Parietal lobe (tissue), 2 donors: ENCODE data around the gene CKAP4. TPM values are rescaled to one million over a fixed set of nuclear protein-coding genes. Genes with fewer than 3 reads are reported as not detected.

ENCODE experiments used
- small RNA-seq: library from RNA; depleted of rRNA; stranded (forward); fragments of <200 nt; gene quantifications from one replicate; pipeline ENCODE3, GENCODE V24; 2014; ENCODE audit warnings: low replicate concordance
- total RNA-seq: library from RNA; depleted of rRNA; stranded (reverse); fragments of >200 nt; gene quantifications from one replicate; pipeline ENCODE4 v1.2.3, GENCODE V29; 2014

The CKAP4 gene, protein sequence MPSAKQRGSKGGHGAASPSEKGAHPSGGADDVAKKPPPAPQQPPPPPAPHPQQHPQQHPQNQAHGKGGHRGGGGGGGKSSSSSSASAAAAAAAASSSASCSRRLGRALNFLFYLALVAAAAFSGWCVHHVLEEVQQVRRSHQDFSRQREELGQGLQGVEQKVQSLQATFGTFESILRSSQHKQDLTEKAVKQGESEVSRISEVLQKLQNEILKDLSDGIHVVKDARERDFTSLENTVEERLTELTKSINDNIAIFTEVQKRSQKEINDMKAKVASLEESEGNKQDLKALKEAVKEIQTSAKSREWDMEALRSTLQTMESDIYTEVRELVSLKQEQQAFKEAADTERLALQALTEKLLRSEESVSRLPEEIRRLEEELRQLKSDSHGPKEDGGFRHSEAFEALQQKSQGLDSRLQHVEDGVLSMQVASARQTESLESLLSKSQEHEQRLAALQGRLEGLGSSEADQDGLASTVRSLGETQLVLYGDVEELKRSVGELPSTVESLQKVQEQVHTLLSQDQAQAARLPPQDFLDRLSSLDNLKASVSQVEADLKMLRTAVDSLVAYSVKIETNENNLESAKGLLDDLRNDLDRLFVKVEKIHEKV
- 19.7 TPM for total RNA-seq

DNA sequence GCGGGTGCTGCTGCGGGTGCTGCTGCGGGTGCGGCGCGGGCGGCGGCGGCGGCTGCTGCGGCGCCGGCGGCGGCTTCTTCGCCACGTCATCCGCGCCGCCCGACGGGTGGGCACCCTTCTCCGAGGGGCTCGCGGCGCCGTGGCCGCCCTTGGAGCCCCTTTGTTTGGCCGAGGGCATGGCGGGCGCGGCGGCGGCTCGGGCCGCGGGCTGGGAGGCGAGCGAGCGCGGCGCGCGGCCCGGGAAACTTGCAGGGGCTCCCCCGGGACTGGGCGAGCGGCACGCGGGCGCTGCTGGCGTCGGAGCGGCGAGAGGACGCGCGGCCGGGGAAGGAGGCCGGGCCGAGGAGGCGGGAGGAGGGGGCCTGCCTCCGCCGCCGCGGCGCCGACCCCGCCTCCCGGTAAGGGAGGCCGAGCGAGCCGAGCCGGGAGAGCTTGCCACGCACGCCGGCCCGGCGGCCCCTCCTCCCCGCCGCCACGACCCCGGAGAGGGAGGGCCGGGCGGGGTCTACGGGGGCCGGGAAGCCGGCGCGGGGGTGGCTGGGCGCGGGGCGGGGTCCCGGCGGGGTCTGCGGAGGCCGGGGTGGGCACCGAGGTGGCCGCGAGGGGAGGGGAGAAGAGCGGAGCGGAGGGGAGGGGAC lies at the start of gene CKAP4:
CKAP4 (minus strand) TSS at position 347 of the 638 bp plus-strand sequence; CDS start at position 178, 169 bp downstream.

Small RNA genes within 50 kb of the gene (small RNA-seq; reads per million reads assigned to genes)
- not detected for gene RNU7-94P

Other genes starting within 250 kb of the CKAP4 start
- 43.2 TPM for gene NUAK1, start 109.1 kb downstream of the CKAP4 start, total RNA-seq
- 33.5 TPM for gene TCP11L2, start 54.7 kb upstream of the CKAP4 start, total RNA-seq
- gene POLR3B, start 109.7 kb upstream of the CKAP4 start, total RNA-seq: 16.6 TPM